Activated naive CD4-positive, alpha-beta T cell treated with anti-CD3 and anti-CD28 coated beads, Interleukin-2, amount 50 U/mL, for 24 hours (primary cell): ENCODE data around the gene CZIB.
"Not testable (repeated sequence)": the region's sequence is repeated elsewhere in the genome, so short reads cannot be mapped to it uniquely, and the experiment has no call there.

ENCODE experiments used
- H3K27ac Mint-ChIP-seq: one replicate; pipeline ENCODE4 v1.8.0; 2021; ENCODE audit warnings: mild to moderate bottlenecking, mixed read lengths
- H3K27me3 Mint-ChIP-seq: one replicate; pipeline ENCODE4 v1.8.0; 2021; ENCODE audit warnings: mixed read lengths
- H3K36me3 Mint-ChIP-seq: one replicate; pipeline ENCODE4 v1.8.0; 2021; ENCODE audit warnings: mixed read lengths
- H3K4me1 Mint-ChIP-seq: one replicate; pipeline ENCODE4 v1.8.0; 2021; ENCODE audit warnings: mixed read lengths
- H3K4me3 Mint-ChIP-seq: one replicate; pipeline ENCODE4 v1.8.0; 2021; ENCODE audit warnings: mild to moderate bottlenecking, mixed read lengths
- H3K9me3 Mint-ChIP-seq: one replicate; pipeline ENCODE4 v1.8.0; 2021; ENCODE audit warnings: mixed read lengths

Gene CZIB

DNA sequence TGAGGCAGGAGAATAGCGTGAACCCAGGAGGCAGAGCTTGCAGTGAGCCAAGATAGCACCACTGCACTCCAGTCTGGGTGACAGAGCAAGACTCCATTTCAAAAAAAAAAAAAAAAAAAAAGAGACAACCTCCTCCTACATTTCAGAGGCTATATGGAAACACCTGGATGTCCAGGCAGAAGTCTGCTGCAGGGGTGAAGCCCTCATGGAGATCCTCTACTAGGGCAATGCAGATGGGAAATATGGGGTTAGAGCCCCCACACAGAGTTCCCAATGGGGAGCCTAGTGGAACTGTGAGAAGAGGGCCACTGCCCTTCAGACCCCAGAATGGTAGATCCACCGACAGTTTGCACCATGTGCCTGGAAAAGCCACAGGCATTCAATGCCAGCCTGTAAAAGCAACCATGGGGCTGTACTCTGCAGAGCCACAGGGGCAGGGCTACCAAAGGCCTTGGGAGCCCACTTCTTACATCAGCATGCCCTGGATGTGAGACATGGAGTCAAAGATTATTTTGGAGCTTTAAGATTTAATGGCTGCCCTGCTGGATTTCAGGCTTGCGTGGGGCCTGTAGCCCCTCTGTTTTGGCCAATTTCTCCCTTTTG lies 14.2 kb downstream of the CZIB start:
- H3K27me3 Mint-ChIP-seq, H3K27ac Mint-ChIP-seq, H3K4me3 Mint-ChIP-seq, H3K9me3 Mint-ChIP-seq: not testable (repeated sequence)
- H3K36me3 Mint-ChIP-seq, result peaks cover 47% of the 10 kb centered on the region
- H3K4me1 Mint-ChIP-seq, result peaks cover 15% of the 10 kb centered on the region

DNA sequence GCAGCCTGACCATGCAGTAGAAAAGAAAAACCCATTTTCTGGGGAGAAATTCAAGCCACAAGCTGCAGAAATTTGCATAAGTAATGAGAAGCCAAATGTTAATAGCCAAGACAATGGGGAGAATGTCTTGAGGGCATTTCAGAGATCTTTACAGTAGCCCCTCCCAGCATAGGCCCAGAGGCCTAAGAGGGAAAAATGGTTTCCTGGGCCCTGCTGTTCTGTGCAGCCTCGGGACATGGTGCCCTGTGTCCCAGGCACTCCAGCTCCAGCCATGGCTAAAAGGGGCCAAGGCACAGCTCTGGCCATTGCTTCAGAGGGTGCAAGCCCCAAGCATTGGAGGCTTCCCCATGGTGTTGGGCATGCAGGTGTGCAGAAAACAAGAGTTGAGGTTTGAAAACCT lies 14.9 kb downstream of the CZIB start:
- not testable (repeated sequence) for H3K27me3 Mint-ChIP-seq, H3K27ac Mint-ChIP-seq, H3K4me3 Mint-ChIP-seq, H3K9me3 Mint-ChIP-seq
- Mint-ChIP-seq H3K36me3 (peaks cover 47% of the 10 kb centered on the region), H3K4me1 (peaks cover 15% of the 10 kb centered on the region)

DNA sequence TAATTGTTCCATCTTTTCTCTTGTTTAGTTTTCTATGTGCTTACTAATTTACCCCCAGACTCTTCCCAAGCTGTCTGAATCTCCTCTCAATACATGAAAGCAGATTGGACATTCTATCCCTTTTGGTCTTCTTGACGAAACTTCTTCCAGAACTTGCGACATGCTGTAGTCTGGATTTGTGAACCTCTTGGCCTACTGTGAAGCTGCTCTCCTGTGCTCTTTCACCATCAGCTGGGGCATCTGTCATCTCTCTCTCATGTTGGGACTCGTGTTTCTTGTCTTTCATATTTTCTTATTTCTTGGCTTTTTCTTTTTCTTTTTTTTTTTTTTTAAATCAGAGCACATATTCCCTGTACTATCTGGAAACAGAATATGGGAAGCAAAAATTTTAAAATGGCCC lies 17.0 kb downstream of the CZIB start:
- Mint-ChIP-seq H3K27me3 (no peaks in the 10 kb centered on the region), H3K36me3 (peaks cover 40% of the 10 kb centered on the region), H3K9me3 (peaks cover 7% of the 10 kb centered on the region), H3K4me3 (no peak overlapping the region), H3K4me1 (peaks cover 27% of the 10 kb centered on the region), H3K27ac (no peak overlapping the region)

DNA sequence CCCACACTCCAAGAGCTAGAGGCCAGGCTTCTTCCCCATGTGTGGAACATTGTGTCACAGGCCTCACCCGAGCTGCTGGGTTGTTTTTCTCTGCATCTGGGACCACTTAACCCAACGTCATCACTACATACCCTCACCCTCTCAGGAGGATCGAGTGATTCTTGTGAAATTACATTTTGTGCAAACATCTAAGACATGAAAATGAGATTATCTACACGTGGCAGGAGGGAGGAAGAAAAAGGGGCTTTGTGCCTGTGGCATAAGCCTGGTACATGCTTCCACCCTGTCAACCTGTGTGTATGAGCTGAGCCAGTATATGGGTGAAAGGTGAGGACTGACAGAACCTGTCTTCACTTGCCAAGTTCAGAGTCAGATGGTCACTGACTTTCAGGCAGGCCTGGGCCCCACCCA lies 22.2 kb downstream of the CZIB start:
- peaks cover 36% of the 10 kb centered on the region for H3K4me1 Mint-ChIP-seq
- H3K9me3 Mint-ChIP-seq, result no peaks in the 10 kb centered on the region
- H3K36me3 Mint-ChIP-seq, result peaks cover 8% of the 10 kb centered on the region
- H3K4me3 Mint-ChIP-seq, result peak overlapping the region; percentile 98
- H3K27ac Mint-ChIP-seq, result peak overlapping the region; percentile 94
- no peaks in the 10 kb centered on the region for H3K27me3 Mint-ChIP-seq

DNA sequence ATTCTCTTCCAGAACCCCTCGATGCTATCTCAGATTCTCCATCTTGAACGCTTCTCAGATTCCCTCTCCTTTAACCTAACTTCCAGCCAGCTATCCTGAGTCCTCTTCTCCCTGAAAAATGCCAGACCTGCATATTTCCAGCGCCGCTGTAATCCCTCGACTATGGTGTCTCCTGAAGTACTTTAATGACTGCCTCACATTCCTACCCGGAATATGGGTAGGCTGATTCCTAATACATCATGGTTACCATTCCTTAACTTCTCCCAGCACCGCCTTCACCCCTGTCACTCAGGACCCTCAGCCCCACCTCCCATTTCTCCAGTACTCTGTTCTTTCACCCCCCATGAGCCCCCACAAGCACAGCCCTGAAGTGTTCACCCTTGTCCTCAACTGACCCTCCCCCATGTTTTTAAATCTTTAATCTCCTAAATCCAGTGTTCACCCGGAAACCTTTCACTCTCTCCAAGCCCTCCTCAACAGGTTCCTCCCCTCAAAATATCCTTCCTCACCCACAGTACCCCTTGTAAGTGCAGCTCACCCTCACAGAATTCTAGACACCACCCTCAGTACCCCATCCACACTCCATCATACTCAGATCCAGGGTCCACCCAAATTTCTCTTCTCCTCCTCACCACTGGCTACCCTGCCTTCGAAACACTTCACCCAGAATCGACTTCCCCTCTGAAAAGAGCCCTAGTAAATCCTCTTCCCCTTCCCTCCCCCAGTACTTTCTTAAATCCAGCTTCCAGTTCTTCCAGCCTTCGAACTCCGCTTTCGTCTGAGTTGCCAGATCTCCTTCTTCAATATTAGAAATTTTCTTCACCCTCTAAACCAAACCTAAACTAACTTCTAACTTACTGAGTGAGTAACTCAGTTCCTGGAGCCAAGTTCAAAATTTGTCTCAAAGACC lies 22.9 kb downstream of the CZIB start:
- peaks cover 3% of the 10 kb centered on the region for H3K36me3 Mint-ChIP-seq
- H3K27me3 Mint-ChIP-seq, result no peaks in the 10 kb centered on the region
- peak overlapping the region; percentile 98 for H3K4me3 Mint-ChIP-seq
- no peaks in the 10 kb centered on the region for H3K9me3 Mint-ChIP-seq
- peak overlapping the region; percentile 94 for H3K27ac Mint-ChIP-seq
- H3K4me1 Mint-ChIP-seq, result peaks cover 36% of the 10 kb centered on the region

DNA sequence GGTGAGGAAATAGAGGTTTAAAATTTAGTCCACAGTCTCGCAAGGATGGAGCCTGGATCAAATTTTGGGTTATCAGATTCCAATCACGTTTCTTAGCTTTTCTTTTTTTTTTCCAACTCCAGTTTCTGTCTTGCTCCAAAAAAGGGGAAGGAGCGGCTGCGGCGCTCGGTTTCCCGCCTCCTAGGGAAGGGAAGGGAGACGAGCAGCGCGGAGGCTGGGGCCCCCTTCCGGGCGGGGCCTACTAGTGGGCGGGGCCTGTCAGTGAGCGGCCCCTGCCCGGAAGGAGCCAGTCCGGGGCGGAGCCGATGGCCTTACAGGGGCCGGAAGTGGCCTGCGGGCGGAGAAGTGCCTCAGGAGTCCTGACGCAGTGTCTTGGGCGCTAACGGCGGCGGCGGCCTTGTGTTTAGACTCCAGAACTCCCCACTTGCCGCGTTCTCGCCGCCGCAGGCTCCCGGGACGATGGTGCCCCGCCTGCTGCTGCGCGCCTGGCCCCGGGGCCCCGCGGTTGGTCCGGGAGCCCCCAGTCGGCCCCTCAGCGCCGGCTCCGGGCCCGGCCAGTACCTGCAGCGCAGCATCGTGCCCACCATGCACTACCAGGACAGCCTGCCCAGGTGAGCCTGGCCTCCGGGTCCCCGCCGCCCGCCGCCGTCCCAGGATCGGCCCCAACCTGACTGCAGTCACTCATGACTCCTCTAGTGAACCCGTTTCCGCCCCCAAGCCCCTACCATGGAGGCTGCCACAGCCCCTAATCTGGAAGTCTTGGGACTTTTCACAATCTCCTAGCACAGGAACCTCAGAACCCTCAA lies 23.7 kb downstream of the CZIB start, which contains the start of gene CPT2:
TSS of gene CPT2 (plus strand) at position 340 of the 806 bp plus-strand sequence. CDS start at position 460, 120 bp downstream.
- Mint-ChIP-seq H3K27me3 (no peaks in the 10 kb centered on the region), H3K9me3 (no peaks in the 10 kb centered on the region), H3K27ac (peak within 1 kb of the TSS; percentile 96), H3K36me3 (peaks cover 2% of the 10 kb centered on the region), H3K4me1 (peaks cover 36% of the 10 kb centered on the region), H3K4me3 (peak within 1 kb of the TSS; percentile 98)

DNA sequence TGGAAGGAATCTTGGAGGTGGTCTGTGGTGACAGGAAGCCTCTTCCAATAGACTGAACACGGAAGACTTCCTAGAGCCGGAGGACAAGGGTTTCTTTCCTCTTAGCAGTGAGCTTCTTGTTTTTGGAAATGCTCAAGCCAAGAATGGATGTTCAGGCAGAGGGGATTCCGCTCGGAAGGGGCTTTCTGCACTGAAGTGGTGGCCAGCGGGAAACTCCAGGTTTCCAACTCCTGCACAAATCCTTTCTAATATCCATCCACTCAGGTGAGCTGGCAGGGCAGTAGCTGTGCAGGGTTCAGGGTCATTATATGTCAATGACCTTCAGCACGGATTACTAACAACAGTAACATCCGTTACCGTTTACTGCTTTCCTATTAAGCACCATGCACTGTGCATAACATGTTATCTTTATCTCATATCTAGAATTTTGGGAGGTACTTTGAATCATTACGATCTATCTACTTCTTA lies 24.4 kb downstream of the CZIB start:
- Mint-ChIP-seq H3K27me3 (no peaks in the 10 kb centered on the region), H3K27ac (peak overlapping the region; percentile 96), H3K36me3 (peaks cover 2% of the 10 kb centered on the region), H3K4me1 (peaks cover 36% of the 10 kb centered on the region), H3K9me3 (no peaks in the 10 kb centered on the region), H3K4me3 (peak overlapping the region; percentile 93)

DNA sequence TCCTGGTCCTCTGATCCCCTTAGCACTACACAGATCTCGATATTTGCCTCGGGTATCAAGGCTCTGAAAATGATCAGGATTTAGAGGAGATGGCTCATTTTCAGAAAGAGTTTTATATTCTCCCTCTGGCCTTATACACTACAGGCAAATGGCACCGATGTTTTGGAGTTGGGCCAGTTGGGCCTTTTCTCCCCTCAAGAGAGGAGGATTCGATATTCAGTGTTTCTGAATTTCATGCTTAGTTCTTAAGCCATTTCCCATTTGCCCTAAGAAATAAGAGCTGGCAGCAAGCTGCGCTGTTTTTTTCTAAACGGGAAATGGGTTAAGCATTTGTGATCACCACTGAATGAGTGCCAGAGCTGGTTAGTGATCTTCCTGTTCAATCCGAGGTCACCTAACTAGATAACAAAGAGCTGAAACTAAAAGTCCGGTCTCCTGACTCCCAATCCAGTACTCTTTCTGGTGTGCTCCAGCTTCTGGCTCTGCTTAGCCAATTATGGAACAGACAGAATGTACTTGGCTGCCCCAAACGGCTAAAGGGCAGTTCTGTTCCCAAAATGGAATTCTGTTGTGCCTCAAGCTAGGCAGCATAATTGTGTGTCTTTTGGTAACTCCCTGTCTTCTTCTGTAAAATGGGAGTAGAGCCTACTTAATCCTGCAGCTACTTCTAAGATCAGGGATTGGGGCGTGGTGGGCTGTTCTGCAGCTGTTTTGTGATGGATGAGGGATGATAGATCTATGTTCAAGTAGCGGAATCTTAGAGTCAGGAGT lies 25.0 kb downstream of the CZIB start:
- Mint-ChIP-seq H3K27me3 (no peaks in the 10 kb centered on the region), H3K27ac (peak overlapping the region; percentile 59), H3K9me3 (no peaks in the 10 kb centered on the region), H3K36me3 (peaks cover 2% of the 10 kb centered on the region), H3K4me3 (peak overlapping the region; percentile 61), H3K4me1 (peaks cover 36% of the 10 kb centered on the region)

DNA sequence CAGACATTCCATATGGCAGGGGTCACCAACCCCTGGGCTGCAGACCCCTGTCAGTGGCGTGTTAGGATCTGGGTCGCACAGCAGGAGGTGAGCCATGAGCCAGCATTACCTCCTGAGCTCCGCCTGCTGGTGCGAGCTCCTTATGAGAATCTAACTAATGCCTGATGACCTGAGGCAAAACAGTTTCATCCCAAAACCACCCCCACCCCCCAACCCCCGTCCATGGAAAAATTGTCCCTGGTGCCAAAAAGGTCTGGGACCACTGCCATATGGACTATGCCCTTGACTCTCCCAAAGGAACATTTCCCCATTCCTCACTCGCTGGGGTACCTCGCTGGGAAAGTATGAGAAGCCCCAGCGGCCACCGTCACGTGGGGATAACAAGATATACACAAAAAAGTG lies 30.2 kb downstream of the CZIB start:
- Mint-ChIP-seq H3K27me3 (peaks cover 2% of the 10 kb centered on the region), H3K36me3 (no peaks in the 10 kb centered on the region), H3K9me3 (no peaks in the 10 kb centered on the region), H3K4me3 (no peak overlapping the region), H3K27ac (no peak overlapping the region), H3K4me1 (no peaks in the 10 kb centered on the region)

DNA sequence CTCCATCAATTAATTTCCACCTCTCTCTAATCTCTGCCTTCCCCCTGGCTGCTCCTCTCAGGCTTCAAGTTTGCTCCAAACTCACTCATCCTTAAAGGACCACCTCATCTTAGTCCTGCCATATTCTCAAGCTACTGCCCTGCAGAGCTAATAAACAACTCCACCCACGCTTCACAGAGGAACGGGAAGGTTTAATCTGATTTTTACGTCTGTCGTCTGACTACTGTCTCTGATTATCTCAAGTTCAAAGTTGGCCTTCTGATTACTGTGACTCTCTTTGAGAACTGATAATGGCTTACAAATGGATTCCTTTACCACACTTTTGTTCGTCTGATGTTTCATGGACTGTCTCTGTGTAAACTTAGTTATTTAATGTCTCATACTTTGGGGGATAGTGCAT lies 31.4 kb downstream of the CZIB start:
- no peaks in the 10 kb centered on the region for H3K4me1 Mint-ChIP-seq
- H3K9me3 Mint-ChIP-seq, result no peaks in the 10 kb centered on the region
- no peak overlapping the region for H3K27ac Mint-ChIP-seq
- H3K27me3 Mint-ChIP-seq, result peaks cover 2% of the 10 kb centered on the region
- no peak overlapping the region for H3K4me3 Mint-ChIP-seq
- H3K36me3 Mint-ChIP-seq, result no peaks in the 10 kb centered on the region

DNA sequence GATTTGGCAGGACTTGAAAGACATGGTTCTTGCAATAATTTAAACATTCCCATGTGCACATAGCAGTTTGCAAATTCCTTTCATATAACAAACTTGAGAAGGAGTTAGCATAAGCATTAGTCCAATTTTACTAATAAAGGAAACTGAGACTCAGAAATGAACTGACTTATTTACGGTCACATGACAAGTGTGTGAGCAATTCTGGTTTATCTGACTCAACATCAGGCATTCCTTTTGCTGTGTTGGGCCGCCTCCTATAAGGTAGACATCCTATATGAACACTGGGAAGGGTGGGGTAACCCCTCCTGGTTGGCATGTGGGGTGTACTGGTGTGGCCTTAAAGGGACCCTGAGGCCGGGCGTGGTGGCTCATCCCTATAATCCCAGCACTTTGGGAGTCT lies 32.3 kb downstream of the CZIB start:
- Mint-ChIP-seq H3K27me3 (peaks cover 2% of the 10 kb centered on the region), H3K27ac (no peak overlapping the region), H3K4me3 (no peak overlapping the region), H3K4me1 (no peaks in the 10 kb centered on the region), H3K9me3 (no peaks in the 10 kb centered on the region), H3K36me3 (no peaks in the 10 kb centered on the region)

DNA sequence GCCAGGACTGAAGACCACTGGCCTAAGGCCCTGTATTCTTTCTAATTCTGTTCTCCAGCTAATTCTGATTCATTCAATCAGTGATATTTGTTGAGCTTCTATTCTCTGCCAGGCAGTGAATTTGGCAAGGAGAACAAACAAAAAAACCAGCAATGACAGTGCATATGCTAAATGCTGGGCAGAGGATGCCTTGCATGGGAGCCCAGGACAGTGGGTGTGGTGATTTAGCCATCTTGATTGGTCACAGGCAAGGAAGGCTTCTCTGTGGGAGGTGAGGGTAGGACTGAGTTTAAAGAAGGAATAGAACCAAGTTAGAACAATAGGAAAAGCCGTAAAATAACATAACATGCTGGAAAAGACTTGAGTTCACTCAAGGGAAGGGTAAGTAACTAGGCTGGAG lies 33.0 kb downstream of the CZIB start:
- Mint-ChIP-seq H3K27me3 (peaks cover 2% of the 10 kb centered on the region), H3K4me3 (no peak overlapping the region), H3K27ac (no peak overlapping the region), H3K36me3 (no peaks in the 10 kb centered on the region), H3K4me1 (no peaks in the 10 kb centered on the region), H3K9me3 (no peaks in the 10 kb centered on the region)

DNA sequence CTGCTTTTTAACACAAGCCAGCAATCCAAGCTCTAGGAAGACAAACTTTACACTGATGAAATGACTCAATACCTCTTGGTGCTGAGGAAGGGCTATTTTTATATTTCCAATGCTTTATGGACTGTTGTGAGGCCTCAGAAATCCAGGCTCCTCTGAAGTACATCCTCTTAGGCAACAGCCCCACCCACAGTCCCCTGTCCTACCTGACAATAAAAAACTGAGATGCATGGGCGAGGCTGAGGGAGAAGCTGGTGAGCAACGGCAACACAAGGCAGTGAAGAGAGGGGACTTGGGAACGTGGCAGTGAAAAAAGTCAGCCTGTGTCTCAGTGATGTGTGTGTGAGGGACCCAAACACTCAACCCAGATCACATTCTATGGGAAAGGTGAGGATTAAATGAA lies 33.9 kb downstream of the CZIB start:
- H3K27me3 Mint-ChIP-seq, result peaks cover 2% of the 10 kb centered on the region
- no peaks in the 10 kb centered on the region for H3K9me3 Mint-ChIP-seq
- no peak overlapping the region for H3K4me3 Mint-ChIP-seq
- H3K36me3 Mint-ChIP-seq, result no peaks in the 10 kb centered on the region
- no peaks in the 10 kb centered on the region for H3K4me1 Mint-ChIP-seq
- H3K27ac Mint-ChIP-seq, result no peak overlapping the region

DNA sequence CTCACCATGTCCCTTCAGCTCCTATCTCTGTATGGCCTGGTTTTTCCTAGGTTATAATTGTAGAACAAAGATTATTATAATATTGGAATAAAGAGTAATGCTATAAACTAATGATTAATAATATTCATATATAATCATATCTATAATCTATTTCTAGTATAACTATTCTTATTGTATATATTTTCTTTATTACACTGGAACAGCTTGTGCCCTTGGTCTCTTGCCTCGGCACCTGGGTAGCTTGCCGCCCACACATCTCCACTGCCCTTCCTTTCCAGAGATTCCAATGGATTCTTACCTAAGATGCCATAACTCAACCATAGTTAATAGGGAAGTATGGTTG lies 34.5 kb downstream of the CZIB start:
- not testable (repeated sequence) for H3K9me3 Mint-ChIP-seq, H3K27me3 Mint-ChIP-seq, H3K27ac Mint-ChIP-seq, H3K4me1 Mint-ChIP-seq, H3K36me3 Mint-ChIP-seq, H3K4me3 Mint-ChIP-seq
